Skeletal muscle satellite cell (primary cell): Measurements from ENCODE around the gene MB21D2.
"Not testable (repeated sequence)": the region's sequence is repeated elsewhere in the genome, so short reads cannot be mapped to it uniquely, and the experiment has no call there.

ENCODE experiments used
- H3K27me3 ChIP-seq: 2 replicates; pipeline ENCODE4 v1.7.0; 2013; ENCODE audit warnings: low read length; ENCODE audit not compliant: control insufficient read depth, insufficient read depth
- H3K36me3 ChIP-seq: 2 replicates; pipeline ENCODE4 v1.7.0; 2013; ENCODE audit warnings: mild to moderate bottlenecking, control low read depth, low read length; ENCODE audit not compliant: insufficient read depth
- H3K4me1 ChIP-seq: 2 replicates; pipeline ENCODE4 v1.7.0; 2013; ENCODE audit warnings: low read length; ENCODE audit not compliant: control insufficient read depth, insufficient read depth
- H3K4me2 ChIP-seq: 2 replicates; pipeline ENCODE4 v1.7.0; 2013; ENCODE audit warnings: mild to moderate bottlenecking, low read length
- H3K4me3 ChIP-seq: 2 replicates; pipeline ENCODE4 v1.7.0; 2013; ENCODE audit warnings: low read length
- H3K9ac ChIP-seq: 2 replicates; pipeline ENCODE4 v1.7.0; 2013; ENCODE audit warnings: mild to moderate bottlenecking, low read depth, low read length, moderate library complexity
- H3K9me3 ChIP-seq: replicated peaks from 2 replicates; pipeline ENCODE4 v1.7.0; 2013; ENCODE audit warnings: mild to moderate bottlenecking, control low read depth, low read length

MB21D2 gene

DNA sequence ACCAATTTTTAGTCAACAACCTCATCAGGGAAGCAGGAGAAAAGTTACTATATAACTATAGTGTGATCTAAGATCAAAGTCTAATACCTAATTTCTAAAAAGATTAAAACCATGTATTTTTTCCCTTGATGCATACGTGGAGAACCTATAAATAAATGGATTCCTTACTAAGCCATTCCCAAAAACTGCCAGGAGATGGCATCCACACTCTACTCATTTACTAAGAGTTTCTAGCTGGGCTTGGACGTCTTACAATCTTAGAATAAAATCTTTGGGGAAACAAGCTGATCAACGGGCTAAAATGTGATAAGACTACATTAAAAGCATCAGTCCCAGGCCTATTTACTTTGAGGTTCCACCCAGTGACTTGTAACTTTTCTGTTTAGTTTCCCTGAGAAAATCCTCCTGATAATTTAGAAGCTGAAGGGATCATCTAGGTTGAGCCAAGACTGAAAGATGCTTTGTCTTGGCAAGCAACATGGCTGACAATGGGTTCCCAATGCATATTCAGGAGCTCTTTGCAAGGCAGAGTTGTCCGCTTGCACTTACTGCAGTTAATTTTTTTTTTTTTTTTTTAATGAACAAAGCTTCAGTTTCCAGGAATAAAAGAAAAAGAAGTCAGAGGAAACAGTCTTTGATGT is 104.8 kb downstream of the MB21D2 start:
- Histone ChIP-seq H3K4me1 (peaks cover 14% of the 10 kb centered on the region), H3K4me2 (no peak overlapping the region), H3K9me3 (no peaks in the 10 kb centered on the region), H3K27me3 (no peaks in the 10 kb centered on the region), H3K9ac (no peak overlapping the region), H3K4me3 (no peak overlapping the region), H3K36me3 (no peaks in the 10 kb centered on the region)

DNA sequence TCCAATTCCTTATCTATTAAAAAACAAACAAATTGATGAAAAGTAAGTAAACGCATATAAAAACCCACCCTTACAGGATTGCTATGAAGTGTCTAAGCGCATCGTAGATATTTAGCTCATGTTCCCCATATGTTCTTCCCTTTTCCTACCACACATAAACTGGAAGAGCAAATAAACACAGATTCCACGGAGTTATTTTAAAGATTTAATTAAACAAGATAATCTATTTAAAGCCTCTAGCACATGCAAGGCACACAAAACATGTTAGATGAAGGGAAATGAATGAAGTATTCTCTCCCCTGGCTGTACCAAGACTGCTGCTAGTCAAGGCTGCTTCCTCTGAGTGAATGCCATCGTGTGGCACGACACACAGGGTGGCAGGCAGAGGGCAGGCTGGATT is 111.9 kb downstream of the MB21D2 start:
- H3K9me3 ChIP-seq = no peaks in the 10 kb centered on the region
- H3K4me3 ChIP-seq = no peak overlapping the region
- no peaks in the 10 kb centered on the region for H3K27me3 ChIP-seq
- no peaks in the 10 kb centered on the region for H3K4me1 ChIP-seq
- no peak overlapping the region for H3K4me2 ChIP-seq
- no peaks in the 10 kb centered on the region for H3K36me3 ChIP-seq
- no peak overlapping the region for H3K9ac ChIP-seq

- Histone ChIP-seq H3K4me2 (no peak overlapping the region), H3K4me1 (no peaks in the 10 kb centered on the region), H3K4me3 (no peak overlapping the region), H3K9ac (no peak overlapping the region), H3K9me3 (no peaks in the 10 kb centered on the region), H3K27me3 (no peaks in the 10 kb centered on the region), H3K36me3 (no peaks in the 10 kb centered on the region)
These were observed 113.2 kb downstream of the MB21D2 start for GRCh38 chr3:192804502-192804901.

GRCh38 chr3:192802957-192803899 is 114.4 kb downstream of the MB21D2 start:
- H3K4me2 ChIP-seq = no peak overlapping the region
- no peaks in the 10 kb centered on the region for H3K9me3 ChIP-seq
- H3K9ac ChIP-seq = no peak overlapping the region
- no peak overlapping the region for H3K4me3 ChIP-seq
- H3K27me3 ChIP-seq = no peaks in the 10 kb centered on the region
- no peaks in the 10 kb centered on the region for H3K36me3 ChIP-seq
- no peaks in the 10 kb centered on the region for H3K4me1 ChIP-seq

DNA sequence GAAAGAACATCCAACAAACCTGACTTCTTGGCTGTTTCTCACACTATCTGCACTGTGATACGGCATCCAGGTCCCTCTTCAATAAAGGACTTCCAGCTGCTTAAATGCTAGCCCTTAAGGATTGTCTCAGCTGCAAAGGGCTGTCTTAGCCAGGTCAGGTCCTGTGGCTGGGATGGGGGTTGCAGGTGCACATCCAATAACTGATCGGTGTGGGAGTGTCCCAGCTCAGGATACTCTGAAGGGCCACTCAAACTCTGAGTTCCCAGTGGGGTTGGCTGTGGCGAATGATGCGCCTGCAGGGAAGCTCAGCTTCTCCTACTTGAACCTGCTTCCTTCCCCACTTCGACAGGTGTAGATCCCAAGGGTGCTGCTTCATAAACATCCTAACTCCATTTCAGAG is 115.7 kb downstream of the MB21D2 start:
- Histone ChIP-seq H3K4me2 (no peak overlapping the region), H3K9me3 (no peaks in the 10 kb centered on the region), H3K9ac (no peak overlapping the region), H3K4me1 (no peaks in the 10 kb centered on the region), H3K4me3 (no peak overlapping the region), H3K36me3 (no peaks in the 10 kb centered on the region), H3K27me3 (no peaks in the 10 kb centered on the region)

GRCh38 chr3:192799721-192800120 is 117.9 kb downstream of the MB21D2 start:
- no peaks in the 10 kb centered on the region for H3K4me1 ChIP-seq
- H3K9me3 ChIP-seq = no peaks in the 10 kb centered on the region
- no peak overlapping the region for H3K4me3 ChIP-seq
- H3K4me2 ChIP-seq = no peak overlapping the region
- no peaks in the 10 kb centered on the region for H3K27me3 ChIP-seq
- no peak overlapping the region for H3K9ac ChIP-seq
- no peaks in the 10 kb centered on the region for H3K36me3 ChIP-seq

GRCh38 chr3:192795021-192795420 is 122.6 kb downstream of the MB21D2 start:
- no peaks in the 10 kb centered on the region for H3K27me3 ChIP-seq
- H3K36me3 ChIP-seq = no peaks in the 10 kb centered on the region
- H3K4me2 ChIP-seq = no peak overlapping the region
- no peaks in the 10 kb centered on the region for H3K9me3 ChIP-seq
- H3K4me1 ChIP-seq = no peaks in the 10 kb centered on the region
- no peak overlapping the region for H3K4me3 ChIP-seq
- H3K9ac ChIP-seq = no peak overlapping the region

DNA sequence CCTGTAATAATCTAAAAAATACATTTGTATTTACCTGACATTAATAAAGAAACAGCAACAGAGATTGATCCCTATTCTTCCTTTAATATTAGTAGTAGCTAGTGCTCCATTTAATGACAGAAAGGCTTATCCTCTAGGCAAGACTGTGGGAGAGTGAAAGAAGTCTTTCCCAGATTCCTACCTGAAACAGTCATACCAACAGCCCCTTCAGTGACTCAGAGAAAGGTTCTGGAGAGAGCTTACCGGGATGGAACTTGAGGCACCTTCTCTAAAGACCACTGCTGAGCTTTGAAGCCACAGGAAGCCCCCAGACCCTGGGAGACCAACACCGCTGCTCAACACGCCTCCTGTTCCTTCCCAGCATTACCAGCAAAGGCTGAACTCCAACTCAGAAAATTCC is 123.4 kb downstream of the MB21D2 start:
- H3K36me3 ChIP-seq = no peaks in the 10 kb centered on the region
- H3K9ac ChIP-seq = no peak overlapping the region
- no peaks in the 10 kb centered on the region for H3K9me3 ChIP-seq
- no peak overlapping the region for H3K4me2 ChIP-seq
- H3K27me3 ChIP-seq = no peaks in the 10 kb centered on the region
- no peak overlapping the region for H3K4me3 ChIP-seq
- H3K4me1 ChIP-seq = no peaks in the 10 kb centered on the region

DNA sequence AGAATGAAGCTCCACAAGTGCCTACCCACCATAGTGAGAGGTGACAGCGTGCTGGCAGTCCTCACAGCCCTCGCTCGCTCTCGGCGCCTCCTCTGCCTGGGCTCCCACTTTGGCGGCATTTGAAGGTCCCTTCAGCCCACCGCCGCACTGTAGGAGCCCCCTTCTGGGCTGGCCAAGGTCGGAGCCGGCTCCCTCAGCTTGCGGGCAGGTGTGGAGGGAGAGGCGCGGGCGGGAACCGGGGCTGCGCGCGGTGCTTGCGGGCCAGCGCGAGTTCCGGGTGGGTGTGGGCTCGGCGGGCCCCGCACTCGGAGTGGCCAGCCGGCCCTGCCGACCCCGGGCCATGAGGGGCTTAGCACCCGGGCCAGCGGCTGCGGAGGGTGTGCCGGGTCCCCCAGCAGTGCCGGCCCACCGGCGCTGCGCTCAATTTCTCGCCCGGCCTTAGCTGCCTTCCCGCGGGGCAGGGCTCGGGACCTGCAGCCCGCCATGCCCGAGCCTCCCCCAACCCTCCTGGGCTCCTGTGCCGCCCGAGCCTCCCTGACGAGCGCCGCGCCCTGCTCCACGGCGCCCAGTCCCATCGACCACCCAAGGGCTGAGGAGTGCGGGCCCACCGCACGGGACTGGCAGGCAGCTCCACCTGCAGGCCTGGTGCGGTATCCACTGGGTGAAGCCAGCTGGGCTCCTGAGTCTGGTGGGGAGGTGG is 128.7 kb downstream of the MB21D2 start:
- not testable (repeated sequence) for H3K27me3 ChIP-seq, H3K36me3 ChIP-seq, H3K9me3 ChIP-seq, H3K4me2 ChIP-seq, H3K9ac ChIP-seq, H3K4me1 ChIP-seq, H3K4me3 ChIP-seq

DNA sequence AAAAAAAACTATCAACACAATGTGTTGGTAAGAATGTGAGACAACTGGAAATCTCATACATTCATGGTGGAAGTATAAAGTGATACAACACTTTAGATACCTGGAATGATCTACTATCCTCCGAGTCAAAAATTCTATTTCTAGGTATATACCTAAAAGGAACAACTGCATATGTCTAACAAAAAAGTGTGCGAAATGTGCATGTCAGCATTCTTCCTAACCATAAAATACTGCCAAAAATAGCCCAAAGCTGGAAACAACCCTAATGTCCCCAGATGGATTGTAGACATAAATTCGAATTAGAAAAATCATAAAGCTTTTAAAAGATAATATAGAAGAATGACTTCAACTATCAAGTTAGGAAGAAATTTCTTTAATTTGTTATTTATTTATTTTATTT is 139.1 kb downstream of the MB21D2 start:
- Histone ChIP-seq H3K4me3 (no peak overlapping the region), H3K9ac (no peak overlapping the region), H3K27me3 (peaks cover 3% of the 10 kb centered on the region), H3K9me3 (no peaks in the 10 kb centered on the region), H3K4me2 (no peak overlapping the region), H3K36me3 (no peaks in the 10 kb centered on the region), H3K4me1 (no peaks in the 10 kb centered on the region)

GRCh38 chr3:192774341-192774740 is 143.3 kb downstream of the MB21D2 start:
- H3K27me3 ChIP-seq, H3K9me3 ChIP-seq: not testable (repeated sequence)

More at GRCh38 chr3:192774341-192774740, 143.3 kb downstream of the MB21D2 start:
- not testable (repeated sequence) for H3K4me1 ChIP-seq, H3K9ac ChIP-seq, H3K4me3 ChIP-seq, H3K36me3 ChIP-seq, H3K4me2 ChIP-seq
